ENCODE measurements around the gene ACTL6A. TPM values are rescaled to one million over a fixed set of nuclear protein-coding genes. Genes with fewer than 3 reads are reported as not detected.

ACTL6A gene
- polyA plus RNA-seq, 1 donor: 131 TPM

Other genes starting within 250 kb of the ACTL6A start
- gene ZNF639, start 239.9 kb upstream of the ACTL6A start, polyA plus RNA-seq (ENCODE audit: insufficient read length): 62.7 TPM
- 92.4 TPM for gene MFN1, start 215.2 kb upstream of the ACTL6A start, polyA plus RNA-seq (ENCODE audit: insufficient read length)
- gene GNB4, start 111.5 kb upstream of the ACTL6A start, polyA plus RNA-seq (ENCODE audit: insufficient read length): 29.2 TPM
- 57.8 TPM for gene MRPL47, start 41.7 kb downstream of the ACTL6A start, polyA plus RNA-seq (ENCODE audit: insufficient read length)
- gene NDUFB5, start 41.9 kb downstream of the ACTL6A start, polyA plus RNA-seq (ENCODE audit: insufficient read length): 201 TPM
- 19.0 TPM for gene USP13, start 90.1 kb downstream of the ACTL6A start, polyA plus RNA-seq (ENCODE audit: insufficient read length)